NOMO-1 (cell line): ENCODE data around the gene FAM149A.

ENCODE experiments used
- DNase-seq, 2 experiments: peaks; one replicate each; lab custom pipeline; 2025; ENCODE audit not compliant: unreplicated experiment in 2 of 2; lab: John Stamatoyannopoulos, UW

Gene FAM149A

DNA sequence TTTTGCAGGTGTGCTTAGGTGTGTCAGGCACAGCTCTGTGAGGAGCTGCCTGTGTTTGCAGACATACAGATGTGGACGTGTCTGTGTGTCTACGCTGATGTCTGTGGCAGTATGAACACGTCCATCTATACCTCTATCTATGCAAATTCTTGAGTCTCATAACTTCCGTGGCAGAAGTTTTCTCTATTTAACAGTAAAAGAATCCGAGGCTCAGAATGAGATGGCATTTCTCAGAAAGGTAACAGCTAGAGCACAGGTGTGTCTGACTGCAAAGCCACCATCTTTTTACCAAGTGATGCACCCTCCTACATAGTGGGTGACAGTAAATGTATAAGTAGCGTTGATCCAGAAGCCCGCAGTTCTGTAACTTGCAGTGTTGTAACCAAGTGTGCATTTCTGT lies 47.0 kb downstream of the FAM149A start:
- no peak for DNase-seq

DNA sequence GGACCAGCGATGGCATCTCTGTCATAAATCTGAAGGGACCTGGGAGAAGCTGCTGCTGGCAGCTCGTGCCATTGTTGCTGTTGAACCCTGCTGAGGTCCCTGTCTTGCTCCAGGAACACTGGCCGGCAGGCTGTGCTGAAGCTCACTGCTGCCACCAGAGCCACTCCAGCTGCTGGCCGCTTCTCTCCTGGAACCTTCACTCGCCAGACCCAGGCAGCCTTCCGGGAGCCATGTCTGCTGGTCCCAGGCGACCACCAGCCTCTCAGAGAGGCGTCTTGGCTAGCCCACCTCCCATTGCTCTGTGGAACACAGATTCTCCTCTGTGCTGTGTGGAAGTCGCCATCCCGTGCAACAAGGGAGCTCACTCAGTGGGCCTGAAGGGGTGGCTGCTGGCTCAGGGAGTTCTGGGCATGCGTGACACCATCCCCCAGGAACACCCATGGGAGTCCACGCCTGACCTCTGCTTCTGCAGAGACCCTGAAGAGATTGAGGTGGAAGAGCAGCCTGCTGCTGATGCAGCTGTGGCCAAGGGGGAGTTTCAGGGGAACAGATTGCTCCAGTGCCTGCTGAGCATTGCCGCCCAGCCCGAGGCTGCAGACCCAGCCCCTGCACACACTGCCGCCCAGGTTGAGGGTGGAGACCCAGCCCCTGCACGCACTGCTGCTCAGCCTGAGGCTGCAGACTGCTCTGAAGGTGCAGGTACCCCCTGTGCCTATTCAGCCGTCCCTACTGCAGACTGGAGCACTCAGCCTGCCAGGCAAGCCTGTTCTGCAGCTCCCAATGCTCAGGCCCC lies 53.7 kb downstream of the FAM149A start:
- no peak for DNase-seq

DNA sequence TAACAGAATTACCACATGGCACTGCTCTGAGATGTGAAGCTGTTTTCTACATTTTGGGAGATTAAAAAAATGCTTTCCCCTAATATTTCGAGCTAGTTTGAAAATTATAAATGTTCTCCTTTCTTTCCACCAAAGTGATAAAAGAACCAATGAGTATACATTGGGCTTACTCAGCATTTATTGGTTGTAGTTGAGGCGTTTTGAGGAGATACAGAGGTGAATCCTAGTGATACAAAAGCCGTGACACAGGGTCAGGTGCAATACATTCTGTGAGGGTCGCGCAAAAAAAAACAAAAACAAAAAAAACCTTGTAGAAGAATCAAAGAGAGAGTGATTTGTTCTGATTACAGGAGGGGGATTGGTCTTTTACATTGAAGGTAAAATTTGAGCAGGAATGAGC lies 54.5 kb downstream of the FAM149A start:
- DNase-seq: no peak

DNA sequence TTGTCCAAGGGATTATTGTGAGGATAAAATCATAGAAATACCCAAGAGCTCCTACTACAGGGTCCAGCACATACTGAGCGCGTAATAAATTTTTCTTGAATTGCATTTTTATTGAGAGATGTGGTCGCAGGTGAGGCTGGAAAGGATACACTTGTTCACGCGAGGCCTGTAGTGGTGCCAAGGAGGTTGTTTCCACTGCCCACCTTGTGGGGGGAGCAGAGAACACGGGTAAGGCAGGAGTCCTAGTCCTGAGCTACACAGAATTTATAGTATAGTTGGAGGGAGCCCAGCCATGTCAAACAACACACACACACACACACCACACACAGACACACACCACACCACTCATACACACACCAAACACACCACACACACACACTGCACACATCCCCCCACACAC lies 55.1 kb downstream of the FAM149A start:
- DNase-seq: no peak

DNA sequence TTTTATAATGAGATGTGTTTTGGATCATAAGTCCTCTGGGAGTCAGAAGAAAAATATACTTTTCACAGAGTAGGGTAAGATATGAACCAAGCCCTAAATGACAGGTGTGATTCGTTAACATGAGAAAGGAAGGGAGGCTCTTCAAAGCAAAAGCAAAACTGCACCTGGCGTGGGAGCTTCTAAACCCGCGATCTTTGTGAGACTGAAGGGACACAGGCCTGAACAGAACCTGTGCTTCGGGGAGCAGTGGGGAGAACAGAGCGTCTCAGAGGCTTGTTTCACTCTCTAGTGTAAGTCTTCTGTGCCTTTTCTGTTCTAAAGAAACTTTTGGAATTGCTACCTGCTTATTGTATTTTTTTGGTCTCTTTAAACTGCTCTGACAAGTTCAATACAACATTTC lies 56.6 kb downstream of the FAM149A start:
- DNase-seq: no peak

DNA sequence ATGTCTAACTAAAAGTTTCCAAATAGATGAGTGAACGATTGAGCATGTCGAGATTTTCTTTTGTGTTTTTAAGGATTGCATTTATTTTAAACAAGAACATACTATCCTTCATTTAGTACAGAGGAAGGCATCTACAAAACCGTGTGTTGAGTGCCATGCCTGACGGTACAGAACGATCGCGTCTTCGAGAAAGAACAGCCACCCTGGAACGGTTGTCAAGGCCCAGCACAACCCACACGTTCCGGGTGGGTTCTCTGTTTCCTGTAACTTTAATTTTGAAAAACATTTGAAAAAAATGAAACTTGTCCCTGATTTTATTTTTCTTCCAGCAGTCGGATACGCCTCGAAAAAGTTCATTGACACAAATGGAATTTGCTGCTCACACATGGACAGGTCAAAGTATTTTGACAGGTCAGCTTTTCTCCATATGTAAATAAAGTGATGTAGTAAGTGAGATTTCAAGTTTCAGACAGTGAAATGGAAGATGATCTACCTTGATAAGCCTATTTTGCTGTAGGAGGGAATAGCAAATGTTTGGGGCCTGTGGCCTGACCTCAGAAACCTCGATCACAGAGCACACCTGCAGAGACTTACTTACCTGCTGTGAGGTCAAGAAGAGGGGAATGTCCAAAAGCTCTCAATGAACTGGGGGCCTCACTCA lies 62.5 kb downstream of the FAM149A start:
- DNase-seq: no peak

DNA sequence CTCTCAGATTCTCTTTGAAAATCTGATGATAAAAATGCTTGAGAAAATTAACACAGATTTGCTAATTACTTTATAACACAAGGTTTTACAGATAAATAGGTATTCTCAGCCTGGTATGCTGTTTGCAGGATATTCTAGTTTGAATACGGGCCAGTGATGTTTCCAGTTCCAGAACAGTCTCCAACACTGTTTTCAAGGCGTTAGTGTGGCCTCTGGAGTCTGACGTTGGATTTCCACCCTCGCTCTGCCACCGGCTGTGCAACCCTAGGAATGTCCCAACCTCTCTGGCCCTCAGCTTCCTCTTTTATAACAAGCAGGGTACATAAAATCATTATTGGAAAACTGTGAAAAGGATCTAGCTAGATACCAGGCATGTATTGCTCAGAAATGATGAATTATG lies 63.1 kb downstream of the FAM149A start:
- DNase-seq: no peak

DNA sequence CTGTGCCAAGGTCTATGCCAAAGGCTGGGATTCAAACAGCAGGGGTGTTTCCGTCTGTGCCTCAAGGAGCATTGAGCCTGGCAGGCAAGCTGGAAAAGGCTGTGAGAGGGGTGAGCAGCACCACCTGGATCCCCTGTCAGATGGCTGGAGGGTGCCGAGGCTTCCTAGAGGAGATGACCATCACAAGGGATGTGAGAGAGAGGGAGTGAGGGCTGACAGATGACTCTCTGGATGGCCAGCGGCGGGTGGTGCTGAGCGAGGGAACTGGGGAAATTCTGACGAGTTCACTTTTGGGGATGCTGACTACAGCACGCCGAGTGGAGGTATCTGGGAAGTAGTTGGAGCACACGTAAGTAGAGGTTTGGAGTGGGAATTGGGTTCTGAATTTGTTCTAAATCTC lies 64.2 kb downstream of the FAM149A start:
- DNase-seq: no peak

DNA sequence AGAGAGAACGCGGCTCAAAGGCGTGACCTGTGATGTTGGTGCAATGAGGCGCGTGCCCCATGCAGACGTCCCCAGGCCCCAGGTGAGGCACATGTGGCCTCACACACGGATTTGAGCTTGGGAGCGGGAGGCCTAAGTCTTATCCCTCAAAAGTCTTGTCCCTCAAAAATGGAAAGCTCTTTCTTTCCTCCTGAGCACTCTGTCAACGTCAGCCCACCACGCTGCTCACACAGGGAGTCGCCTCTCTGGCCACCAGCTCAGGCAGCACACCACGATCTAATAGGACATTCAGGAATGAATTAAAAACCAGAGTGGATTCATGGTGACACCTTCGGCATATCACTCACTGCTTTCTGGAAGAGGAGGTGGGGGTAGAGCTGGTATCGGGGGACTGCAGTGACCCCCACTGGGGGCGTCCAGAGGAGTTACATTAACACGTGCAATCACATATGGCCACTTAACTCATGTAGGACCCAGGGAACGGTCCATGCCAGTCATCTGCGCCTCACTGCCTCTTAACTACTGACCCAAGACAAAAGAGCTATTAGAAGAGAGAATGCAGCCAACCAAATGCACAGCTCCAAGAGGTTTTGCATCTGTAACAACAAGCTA lies 64.9 kb downstream of the FAM149A start:
- DNase-seq: no peak

DNA sequence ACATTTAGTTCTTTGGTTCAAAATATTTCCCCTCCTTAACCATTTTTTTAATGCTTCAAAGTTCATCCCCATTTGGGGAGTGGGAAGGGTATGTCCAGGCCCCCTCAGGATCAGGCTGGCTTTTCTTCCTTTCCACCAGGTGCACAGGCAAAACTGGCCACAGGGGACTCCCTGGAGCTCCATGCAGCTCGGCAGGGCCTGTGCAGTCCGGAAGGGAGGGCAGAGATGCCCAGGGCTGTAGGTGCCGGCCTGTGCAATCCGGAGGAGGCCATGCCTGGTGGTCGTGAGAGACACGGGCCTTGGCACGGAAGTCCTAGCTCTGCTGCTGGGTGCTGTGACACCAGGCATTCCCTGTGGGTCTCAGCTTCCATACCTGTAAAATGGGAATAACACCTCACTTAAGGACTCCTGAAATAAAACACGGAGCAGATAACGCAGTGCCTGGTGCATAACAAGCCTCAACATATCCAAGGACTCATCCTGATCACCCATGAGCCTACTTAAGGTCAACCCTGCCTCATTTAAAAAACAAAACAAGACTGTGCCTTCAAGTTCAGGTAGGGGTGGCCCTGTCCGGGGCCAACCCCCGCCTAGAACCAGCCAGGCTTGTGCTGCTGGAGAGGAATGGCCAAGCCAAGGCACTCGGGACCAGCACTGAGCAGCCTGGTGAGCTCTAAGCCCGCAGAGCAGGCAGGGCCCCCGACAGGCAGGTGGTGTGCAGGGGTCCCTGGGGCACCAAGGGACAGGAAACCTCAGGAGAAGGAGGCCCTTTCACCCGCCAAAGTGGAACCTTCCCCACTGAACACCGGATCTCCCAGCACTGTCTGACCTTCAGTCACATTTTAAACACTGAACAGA lies 65.7 kb downstream of the FAM149A start:
- no peak for DNase-seq

DNA sequence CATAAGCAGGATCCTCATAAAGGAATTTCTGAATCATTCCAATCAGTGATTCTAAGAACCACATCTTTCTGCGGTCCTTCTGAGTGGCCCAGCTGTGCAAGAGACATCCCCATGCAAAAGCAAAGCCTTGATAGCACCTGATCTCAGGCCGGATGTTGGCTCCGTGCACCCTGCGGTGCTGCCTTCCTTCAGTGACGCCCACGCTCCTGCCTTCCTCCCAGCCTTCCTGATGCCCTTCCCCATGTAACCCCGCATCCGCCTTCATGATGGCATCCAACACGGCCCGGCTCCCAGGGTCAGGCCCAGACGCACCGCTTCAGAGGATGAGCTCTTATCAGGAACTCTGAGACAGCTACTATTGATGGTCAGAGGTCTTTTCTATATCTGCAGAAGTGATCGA lies 66.5 kb downstream of the FAM149A start:
- no peak for DNase-seq

DNA sequence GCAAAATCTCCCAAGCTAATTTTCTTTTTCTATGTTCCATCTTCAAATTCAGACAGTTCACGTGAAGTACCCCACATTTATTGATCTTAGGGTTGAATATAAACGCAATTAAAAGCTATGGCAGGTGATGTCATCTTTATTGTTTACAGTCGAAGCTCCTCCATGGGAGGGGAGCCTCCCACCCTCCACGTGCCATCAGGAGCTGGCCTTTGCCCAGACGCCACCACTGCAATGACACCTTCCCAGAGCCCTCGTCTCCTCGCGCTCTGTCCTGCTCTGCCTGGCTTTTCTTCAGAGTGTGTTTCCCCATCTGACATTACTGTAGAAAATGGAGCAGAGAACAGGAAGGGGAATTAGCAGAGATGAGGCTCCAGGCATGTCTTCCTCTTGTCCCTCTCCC lies 68.0 kb downstream of the FAM149A start:
- no peak for DNase-seq

DNA sequence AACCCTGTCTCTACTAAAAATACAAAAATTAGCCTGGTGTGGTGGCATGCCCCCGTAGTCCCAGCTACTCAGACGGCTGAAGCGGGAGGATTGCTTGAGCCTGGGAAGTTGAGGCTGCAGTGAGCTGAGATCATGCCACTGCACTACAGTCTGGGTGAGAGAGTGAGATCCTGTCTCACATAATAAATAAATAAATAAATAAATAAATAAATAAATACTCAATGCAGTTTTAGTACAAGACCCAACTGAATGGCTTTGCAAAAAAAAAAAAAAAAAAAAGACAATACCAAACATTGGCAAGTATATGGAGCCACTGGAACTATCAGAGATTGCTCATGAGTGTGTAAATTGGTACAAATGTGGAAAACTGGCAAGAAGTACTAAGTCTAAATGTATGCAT lies 83.6 kb downstream of the FAM149A start:
- no peak for DNase-seq

DNA sequence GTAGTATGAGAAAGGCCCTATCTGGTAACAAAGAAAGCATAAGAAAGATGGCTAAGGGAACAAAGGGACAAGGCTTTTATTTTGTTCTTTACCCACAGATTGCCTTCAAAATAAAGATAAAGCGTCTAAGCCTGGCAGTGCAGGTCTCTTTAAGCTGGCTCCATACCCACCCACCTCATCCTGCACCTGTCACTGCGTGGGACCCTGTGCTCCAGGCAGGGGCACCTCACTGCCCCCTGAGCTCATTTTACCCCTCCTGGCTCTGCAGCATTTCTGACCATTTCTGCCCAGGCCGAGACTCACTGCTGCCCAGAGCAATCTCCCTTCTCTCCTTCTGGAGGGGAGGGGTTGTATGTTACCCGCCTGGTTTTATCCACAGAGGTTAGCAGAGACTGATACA lies 85.2 kb downstream of the FAM149A start:
- DNase-seq: no peak

DNA sequence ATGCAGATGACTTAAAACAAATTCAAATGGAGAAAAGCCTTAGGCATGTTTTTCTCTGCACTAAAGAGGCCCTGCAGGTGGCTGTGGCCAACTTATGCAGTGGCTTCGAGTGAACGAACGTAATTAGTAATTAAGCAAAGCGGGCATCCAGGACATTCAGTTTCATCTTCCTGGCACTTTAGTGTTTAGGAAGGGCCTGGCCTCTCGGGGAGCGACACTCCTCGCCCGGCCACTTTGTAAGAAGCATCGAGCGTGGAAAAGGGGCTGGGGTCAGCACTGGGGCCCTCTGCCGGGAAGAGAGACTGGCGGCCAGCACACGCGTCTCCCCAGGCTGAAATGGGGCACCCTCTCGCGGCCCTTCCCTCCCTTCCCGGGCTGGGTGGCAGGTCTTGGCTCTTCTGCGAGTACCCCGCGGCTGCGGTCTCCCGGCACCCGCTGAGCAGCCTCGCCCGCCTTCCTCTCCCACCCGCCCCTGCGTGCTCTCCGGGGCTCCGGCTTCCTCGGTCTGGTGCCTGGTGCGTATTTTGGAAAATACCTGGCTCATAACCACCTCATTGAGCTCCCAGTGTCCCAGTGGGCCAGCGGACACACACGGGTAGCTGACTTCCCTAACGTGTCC lies 86.2 kb downstream of the FAM149A start:
- DNase-seq: peak; percentile 25 to 35

DNA sequence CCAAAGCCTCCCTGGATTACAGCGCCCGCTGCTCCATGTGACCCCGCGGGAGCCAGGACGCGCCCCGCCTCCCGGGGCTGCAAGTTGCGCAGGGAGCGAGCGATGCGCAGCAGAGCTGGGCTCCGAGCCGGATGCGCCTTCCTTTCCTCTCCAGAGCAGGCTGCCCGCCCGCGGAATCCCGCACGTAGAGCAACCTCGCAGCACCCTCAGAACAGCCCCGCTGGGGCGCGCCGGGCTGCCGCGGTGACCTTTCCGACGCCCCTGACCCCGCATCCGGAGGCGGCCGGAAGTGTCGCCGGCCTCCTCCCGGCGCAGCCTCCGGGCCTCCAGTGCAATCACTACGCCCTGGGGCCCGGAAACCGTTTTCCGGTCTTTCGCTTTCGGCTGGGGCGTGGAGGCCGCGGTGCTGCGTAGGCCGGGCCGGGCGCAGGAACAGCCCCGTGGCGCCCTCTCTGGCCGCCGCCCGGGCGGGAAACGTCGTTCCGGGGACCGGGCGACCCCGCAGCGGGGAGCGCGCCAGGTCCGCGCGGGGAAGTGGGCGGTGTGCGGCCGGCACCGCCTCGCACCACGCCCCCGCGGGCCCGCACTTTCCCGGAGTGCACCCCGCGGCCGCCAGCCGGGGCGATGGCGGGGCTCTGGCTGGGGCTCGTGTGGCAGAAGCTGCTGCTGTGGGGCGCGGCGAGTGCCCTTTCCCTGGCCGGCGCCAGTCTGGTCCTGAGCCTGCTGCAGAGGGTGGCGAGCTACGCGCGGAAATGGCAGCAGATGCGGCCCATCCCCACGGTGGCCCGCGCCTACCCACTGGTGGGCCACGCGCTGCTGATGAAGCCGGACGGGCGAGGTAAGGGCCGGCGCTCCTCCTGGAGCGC lies 86.9 kb downstream of the FAM149A start, which contains the start of gene CYP4V2:
Gene CYP4V2, plus strand, starts transcription at position 368 of the 866 bp plus-strand sequence. Its CDS starts 257 bp downstream, at position 625.
- peak; percentile 82 to 89 for DNase-seq

DNA sequence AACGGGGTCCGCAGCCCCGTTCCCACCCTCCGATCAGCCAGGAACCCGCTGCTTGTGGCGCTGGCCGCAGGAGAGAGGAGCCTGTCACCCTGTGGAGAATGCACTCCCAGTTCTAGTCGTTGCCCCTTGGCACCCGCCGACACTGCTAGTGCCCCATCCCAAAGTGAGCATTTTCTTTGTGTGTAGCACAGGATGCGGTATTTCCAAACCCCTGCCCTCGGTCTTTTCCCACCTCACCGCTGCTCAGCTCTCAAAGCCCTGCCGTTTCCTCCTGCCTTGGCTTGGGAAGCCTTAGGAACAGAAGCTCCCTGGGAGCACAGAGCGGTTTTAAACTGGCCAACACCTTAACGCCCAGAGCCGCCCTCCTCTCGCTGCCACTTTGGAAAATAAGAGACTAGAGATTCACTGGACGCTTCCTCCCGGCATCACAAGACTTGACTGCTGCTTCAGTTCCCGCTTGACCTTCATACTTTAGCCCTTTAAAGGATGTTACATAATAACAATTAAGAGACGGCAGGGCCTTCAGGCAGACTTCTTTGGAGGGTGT lies 87.6 kb downstream of the FAM149A start:
- peak; percentile 15 to 38 for DNase-seq

DNA sequence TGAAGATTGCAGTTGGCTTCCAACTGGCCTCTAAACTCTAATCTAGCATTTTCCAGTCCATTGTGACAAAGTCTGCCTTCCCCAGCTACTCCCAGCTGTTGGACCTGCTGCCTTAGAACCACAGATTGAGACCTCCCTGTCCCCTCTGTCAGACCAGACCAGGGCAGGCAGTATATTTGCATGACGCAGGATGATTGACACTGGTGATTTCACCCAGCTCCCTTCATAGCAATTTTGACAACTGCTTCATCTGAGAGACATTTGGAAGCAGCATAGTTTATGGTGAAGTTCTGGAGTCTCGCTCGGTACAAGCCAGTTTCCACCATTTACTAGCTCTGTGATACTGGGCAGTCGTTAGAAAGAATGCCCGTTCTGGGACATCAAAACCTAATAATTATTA lies 89.3 kb downstream of the FAM149A start:
- no peak for DNase-seq

DNA sequence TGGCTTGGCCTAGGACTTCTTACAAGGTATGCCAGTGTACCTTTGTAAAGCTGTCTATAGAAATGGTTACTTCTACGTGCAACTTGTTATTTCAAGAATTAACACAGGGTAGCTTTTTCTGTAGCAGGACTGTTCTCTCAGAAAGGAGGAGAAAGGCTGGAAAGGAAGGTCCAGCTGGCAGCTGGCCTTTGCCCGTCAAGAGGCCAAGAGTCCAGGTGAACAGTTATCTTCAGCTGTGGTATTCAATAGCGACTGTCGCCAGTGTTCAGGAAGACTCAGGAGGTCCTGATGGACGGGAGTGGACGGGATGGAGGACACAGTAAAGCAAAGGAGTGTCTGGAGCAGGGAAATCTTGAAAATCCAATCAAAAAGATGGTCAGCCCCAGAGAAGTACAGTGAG lies 91.6 kb downstream of the FAM149A start:
- no peak for DNase-seq
